Adrenal gland (tissue), 5 donors: ENCODE measurements around the gene SPOCK1.

Experiments
- POLR2A ChIP-seq, 2 donors: fragments of 450-650 bp; IDR thresholded peaks; one replicate each; pipeline ENCODE4 v1.6.1; 2017; ENCODE audit warnings: antibody characterized with exemption in 2 of 2, mild to moderate bottlenecking in 2 of 2, moderate library complexity in 1 of 2
- TF ChIP-seq, protein P1 (sequence below), 6 experiments: fragments of 450-650 bp in 4 of 6; fragments of 200-600 bp in 2 of 6; sonication (generic) in 1 of 6; IDR thresholded peaks; 1 replicate in 5 of 6; 2 replicates in 1 of 6; pipeline versions ENCODE4 v1.5.1 to v1.8.0; 2016 to 2021; ENCODE audit warnings: antibody characterized with exemption in 6 of 6, mild to moderate bottlenecking in 2 of 6, moderate library complexity in 1 of 6
- donor health status: DM: no; HTN: no; CAD: no.

- TF ChIP-seq, protein P1, sequence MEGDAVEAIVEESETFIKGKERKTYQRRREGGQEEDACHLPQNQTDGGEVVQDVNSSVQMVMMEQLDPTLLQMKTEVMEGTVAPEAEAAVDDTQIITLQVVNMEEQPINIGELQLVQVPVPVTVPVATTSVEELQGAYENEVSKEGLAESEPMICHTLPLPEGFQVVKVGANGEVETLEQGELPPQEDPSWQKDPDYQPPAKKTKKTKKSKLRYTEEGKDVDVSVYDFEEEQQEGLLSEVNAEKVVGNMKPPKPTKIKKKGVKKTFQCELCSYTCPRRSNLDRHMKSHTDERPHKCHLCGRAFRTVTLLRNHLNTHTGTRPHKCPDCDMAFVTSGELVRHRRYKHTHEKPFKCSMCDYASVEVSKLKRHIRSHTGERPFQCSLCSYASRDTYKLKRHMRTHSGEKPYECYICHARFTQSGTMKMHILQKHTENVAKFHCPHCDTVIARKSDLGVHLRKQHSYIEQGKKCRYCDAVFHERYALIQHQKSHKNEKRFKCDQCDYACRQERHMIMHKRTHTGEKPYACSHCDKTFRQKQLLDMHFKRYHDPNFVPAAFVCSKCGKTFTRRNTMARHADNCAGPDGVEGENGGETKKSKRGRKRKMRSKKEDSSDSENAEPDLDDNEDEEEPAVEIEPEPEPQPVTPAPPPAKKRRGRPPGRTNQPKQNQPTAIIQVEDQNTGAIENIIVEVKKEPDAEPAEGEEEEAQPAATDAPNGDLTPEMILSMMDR (IDR thresholded peaks at IDR 0.05), result no peak
- no peak for TF ChIP-seq POLR2A (IDR thresholded peaks at IDR 0.05)
These were observed 218.5 kb downstream of the SPOCK1 start for GRCh38 chr5:137280656-137281055.
